Renal cortex interstitium (tissue), 11 donors: Measurements from ENCODE around the gene UBE2I. TPM values are rescaled to one million over a fixed set of nuclear protein-coding genes. Genes with fewer than 3 reads are reported as not detected.

ENCODE experiments used
- DNase-seq, 11 donors: peaks; one replicate each; pipeline ENCODE4 v3.0.0-alpha.2; 2013; ENCODE audit warnings: low read depth in 9 of 11, low spot score in 4 of 11; ENCODE audit errors: extremely low read depth in 1 of 11
- polyA plus RNA-seq, 3 donors: library from polyadenylated mRNA; unstranded; fragments of 120-200 nt; gene quantifications; one replicate each; pipeline ENCODE4 v1.2.1, GENCODE V29; 2013; ENCODE audit not compliant: insufficient read length in 3 of 3

UBE2I gene
- polyA plus RNA-seq, 3 donors: 151 to 176 (median 155) TPM

DNA sequence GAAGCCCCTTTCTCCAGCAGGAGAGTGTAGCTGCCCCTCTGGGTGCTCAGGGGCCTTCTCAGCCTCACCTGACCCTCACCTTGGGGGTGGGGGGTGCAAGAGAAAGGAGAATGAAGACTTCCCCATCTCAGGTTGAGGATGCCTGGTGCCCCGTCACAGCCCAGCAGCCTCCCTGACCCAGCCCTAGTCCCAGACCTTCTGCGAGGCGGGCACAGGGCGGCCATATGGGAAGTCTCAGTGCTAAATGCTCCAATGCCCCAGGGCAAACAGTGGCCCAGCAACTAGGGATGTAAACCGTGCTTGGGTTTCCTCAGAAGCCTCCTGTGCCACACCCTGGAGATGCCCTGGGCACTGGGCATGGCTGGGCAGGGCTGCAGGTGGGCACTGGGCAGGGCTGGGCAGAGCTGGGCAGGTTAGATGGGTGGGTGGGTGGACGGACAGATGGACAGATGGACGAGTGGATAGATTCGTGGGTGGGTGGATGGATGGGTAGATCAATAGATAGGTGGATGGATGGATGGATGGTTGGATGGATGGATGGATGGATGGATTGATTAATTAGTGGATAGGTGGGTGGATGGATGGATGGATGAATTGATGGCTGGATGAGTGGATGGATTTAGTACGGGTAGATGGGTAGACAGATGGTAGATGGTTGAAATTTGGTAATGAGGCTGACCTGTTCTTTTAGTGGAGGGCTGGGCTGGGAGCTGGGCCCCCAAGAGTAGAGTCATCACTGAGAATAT is 36.8 kb upstream of the UBE2I start:
- DNase-seq: no peak

DNA sequence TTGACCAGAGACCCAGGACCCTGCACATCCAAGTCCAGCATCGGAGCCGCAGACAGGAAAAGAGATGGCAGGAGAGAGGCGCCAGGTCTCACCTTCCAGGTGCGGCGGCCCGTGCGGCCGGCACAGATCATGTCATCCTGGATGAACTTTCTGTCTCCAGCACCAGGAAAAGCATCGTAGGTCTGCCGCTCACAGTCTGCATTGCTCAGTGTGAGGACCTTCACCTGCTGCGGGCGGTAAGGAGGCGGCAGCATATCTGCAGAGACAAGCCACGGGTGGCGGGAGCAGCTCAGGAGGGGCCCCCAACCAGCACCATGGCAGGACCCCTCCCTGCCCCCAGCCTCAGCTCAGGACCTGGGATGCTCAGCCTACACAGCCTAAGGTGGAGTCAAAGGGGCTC is 35.6 kb upstream of the UBE2I start:
- no peak for DNase-seq

DNA sequence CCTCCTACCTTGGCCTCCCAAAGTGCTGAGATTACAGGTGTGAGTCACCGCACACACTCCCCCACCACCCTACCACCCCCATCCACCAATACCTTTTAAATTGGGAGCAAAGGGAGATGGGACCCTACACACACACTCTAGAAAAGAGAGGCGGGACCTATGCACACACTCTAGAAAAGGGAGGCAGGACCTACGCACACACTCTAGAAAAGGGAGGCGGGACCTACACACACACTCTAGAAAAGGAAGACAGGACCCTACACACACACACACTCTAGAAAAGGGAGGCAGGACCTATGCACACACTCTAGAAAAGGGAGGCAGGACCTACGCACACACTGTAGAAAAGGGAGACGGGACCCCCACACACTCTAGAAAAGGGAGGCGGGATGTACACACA is 34.7 kb upstream of the UBE2I start:
- DNase-seq: no peak

DNA sequence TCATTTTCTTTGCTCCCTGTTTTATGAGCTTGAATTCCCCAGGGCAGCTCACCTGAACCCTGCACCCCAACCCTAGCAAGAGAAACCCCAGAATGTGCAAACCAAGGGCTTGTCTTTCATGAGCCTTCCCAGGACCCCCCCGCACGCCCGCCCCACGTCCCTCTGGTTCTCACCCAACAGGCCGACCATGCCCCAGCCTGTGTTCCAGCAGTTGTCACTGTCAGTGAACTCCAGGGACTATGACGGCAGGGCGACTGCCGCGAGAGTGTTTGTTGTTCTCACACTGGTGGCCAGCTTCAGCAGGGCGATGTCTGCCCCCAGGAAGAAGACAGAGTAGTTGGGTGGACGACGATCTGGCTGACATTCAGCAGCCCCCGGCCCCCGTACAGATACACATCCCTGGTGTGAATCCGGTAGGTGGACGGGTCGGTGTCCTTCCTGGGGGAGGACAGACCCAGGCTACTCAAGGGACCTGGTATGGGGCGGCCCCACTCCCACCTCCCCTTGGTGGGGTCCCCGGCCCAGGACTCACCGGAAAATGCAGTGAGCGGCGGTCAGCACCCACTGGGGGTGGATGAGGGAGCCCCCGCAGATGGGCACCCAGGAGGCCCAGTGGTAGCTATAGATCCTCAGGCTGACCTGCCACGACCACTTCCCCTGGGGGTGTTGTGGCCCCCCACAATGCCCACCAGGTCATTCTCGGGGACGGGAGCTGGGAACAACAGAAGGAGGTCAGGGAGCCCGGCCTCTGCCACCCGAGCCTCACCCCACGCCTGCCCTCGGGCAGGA is 33.5 kb upstream of the UBE2I start:
- no peak for DNase-seq

DNA sequence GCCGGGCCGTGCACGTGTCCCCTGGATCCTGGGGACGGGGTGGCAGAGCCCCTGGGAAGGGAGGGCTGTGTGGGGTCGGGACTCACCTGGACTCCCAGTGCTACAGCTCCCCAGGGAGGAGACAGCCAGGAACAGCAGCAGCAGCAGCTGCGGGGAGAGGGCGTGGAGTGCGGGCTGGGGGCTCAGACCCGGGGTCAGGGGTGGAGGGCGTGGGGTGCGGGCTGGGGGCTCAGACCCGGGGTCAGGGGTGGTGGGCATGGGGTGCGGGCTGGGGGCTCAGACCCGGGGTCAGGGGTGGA is 32.9 kb upstream of the UBE2I start:
- DNase-seq: no peak

DNA sequence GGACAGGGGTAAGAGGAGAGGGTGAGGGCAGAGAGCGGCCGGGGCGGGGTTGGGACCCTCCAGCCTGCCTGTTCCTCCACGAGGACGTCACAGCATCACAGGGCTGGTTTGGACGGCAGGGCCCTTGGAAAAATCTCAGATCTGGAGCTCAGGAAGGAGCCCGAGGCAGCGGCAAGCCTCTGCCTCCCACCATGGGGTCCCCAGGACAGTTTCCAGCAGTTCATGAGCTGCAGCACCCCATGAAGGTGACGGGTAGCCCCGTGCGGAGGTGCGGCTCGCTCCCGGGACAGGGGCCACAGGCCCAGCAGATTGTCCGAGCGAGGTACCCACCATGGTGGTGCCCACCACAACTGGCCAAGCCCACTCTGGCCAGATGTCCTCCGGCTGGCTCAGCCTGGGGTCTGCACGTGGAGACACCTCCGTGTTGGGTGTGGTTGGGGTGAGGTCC is 32.3 kb upstream of the UBE2I start:
- DNase-seq: no peak

DNA sequence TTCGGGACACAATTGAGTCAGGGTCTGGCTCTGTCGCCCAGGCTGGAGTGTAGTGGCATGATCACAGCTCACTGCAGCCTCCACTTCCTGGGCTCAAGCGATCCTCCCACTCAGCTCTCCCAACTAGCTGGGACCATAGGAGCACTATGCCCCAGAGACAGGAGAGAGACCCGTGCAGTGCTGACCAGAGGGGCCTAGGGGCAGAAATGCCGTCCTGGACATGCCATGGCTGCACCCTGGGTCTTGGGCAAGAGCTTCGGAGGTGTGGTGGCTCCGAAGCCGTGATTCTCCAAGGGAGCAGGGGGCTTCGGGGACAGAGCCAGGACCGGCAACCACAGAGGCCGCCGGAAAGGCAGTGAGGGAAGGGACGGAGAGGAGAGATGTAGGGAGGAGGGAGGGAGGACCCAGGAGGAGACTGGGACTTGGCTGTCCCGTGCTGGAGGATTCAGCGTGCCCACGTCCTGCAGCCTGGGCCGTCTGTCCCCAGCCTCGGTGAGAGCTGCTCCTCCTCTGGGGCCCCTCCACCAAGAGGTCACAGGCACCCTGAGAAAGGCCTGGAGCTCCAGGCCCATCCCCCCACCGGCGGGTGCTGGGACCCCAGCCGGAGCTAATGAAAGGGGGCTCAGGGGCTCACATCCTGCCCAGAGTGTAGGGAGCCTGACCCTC is 31.7 kb upstream of the UBE2I start:
- DNase-seq: no peak

DNA sequence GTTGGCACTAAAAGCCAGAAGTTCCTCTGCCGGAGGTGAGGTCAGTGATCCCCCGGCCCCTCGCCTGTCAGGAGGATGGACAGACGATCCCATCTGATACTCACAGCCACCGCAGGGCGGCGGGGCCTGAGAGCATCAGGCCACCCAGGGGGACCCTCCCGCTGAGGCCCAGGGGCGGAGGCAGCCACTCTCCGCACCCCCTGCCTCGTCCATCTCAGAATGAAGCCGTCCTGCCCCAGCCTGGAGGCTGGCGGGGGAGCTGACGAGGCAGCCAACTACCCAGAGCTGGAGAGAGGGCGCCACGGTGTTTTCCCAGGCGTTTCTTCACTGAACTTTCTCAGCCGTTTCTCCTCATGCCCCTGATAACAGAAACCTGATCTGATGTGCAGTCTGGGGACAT is 31.0 kb upstream of the UBE2I start:
- no peak for DNase-seq

DNA sequence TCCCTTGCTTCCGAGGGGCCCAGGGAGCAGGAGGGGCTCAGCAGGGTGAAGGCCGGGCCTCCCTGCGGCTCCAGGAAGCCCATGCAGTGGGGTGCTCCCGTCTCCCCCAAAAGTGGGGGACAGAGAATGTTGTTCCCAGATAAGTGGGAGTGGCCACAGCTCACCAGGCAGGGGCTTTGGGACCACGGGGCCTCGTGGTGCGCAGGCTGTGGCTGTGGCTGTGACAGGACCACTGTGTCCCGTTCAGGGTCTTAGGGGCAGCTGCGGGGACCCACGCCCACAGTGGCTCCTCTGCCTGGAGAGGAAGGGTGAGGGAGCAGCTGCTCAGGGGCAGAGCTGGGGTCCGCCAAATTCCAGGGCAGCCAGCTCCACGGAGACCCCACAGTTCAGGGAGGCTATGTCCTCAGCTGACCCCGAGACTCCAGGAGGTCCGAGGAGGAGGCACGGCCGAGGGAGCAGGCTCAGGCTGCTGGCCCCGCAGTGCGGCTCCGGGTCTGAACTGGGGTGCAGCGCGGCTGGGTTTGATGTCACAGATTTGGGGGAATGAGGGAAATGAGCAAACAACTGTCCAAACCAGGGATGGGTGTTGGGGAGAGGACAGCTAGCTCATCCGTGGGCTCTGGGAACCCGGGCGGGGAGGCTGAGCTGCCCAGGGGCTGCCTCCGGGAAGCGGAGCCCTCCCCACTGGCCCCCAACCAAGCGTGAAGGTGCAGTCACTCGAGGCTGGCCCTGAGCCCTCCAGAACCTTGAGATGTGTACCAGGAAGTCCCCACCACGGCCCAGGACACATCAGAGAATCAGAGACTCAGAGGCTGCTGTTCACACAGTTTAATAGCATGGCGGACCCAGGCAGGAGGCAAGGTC is 30.1 kb upstream of the UBE2I start:
- no peak for DNase-seq

DNA sequence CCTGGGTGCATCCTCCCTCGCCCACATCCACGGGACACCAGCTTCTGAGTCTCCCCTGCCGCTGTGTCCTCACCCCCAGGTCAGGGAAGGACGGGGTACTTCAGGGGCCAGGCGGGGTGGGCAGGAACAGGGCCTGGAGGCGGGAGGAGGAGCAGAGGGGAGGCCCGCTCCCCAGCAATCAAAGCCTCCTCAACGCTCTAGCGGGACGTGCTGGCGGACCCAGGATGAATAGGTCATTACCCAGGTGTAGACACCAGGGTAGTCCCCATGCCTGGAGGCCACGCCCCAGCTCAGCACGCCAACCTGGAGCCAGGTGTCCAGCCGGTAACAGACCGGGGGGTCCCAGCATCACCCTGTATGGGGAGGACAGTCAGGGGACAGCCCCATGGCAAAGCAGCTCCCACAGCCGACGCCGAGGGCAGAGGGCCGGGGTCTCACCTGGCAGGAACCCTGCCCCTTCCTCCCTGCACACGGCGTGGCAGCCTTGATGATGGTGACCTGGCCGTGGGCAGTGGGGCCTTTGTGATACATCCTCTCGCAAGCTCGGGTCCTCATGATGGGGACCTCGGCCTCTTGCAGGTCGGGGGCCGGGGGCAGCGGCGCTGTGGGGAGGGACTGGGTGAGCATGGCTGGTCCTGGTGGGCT is 29.4 kb upstream of the UBE2I start:
- no peak for DNase-seq

DNA sequence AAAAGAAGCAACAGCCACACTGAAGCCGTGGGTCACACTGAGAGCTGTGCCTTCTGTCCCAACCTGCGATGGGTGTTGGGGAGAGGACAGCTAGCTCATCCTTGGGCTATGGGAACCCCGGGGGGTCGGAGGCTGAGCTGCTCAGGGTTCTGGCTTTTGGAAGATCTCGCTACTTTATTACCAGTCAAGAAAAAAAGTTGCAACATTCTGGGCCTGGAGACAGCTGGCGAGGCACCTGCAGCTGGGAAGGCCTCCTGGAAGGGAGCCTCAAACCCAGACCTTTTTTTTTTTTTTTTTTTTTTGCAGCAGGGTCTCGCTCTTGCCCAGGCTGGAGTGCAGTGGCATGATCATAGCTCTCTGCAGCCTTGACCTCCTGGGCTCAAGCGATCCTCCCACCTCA is 28.7 kb upstream of the UBE2I start:
- no peak for DNase-seq

DNA sequence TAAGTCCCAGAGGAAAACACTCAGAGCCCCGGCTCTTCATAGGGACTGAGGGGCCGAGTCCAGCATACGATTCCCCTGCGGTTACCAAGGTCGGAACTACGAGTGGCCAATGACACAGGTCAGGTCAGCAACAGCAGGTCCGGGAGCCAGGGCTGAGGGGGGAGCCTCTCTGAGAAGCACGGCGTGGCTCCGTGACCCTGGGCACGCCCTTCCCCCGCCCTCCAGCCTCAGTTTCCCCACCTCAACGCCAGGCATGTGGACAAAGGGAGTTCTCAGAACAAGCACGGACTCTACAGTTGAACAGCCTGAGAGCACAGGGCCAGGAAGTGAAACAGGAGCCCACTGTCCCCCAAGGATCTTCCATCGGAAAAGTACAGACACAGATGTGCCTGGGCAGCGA is 27.9 kb upstream of the UBE2I start:
- DNase-seq: no peak

DNA sequence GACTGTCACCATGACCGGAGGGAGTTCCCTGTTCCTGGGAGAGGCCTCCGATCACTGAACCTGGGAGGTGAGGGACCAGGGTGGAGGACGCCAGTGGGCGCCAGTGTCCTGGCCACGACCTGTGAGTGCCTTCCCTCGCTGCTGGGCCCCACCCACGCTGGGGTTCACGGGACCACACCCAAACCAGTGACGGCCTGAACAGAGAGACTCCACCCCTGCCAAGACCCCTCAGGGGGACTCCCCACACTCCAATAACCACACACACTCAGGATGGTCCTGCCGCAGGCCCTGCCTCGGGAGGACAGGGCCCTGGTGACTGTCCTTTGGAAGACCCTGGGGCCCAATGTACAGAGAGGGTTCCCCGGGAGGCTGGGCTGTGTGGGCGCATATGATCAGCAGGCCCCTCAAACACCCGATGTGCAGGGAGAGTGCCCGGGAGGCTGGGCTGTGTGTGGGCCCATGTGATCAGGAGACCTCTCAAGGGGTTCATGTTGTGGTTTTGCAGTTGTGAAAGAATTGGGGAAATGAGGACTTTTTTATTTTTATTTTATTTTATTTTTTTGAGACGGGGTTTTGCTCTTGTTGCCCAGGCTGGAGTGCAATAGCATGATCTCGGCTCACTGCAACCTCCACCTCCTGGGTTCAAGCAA is 27.0 kb upstream of the UBE2I start:
- DNase-seq: no peak

DNA sequence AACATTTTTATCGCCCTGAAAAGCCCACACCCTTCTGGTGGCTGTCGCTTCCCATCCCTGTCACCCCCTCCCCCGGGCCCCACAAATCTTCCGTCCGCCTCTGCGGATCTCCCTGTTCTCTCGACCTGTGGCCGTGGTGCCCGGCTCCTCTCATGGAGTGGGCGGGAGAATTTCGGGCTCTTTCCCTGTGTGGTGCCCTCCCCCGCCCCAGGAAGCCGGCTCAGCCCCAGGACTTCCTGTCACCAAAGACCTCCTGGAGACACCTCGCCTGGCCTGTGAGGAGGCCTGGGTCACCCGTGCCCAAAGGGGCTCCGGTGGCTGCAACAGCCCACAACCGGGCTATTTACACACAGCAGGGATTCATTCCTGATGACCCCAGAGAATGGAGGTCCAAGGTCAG is 26.1 kb upstream of the UBE2I start:
- DNase-seq: no peak

DNA sequence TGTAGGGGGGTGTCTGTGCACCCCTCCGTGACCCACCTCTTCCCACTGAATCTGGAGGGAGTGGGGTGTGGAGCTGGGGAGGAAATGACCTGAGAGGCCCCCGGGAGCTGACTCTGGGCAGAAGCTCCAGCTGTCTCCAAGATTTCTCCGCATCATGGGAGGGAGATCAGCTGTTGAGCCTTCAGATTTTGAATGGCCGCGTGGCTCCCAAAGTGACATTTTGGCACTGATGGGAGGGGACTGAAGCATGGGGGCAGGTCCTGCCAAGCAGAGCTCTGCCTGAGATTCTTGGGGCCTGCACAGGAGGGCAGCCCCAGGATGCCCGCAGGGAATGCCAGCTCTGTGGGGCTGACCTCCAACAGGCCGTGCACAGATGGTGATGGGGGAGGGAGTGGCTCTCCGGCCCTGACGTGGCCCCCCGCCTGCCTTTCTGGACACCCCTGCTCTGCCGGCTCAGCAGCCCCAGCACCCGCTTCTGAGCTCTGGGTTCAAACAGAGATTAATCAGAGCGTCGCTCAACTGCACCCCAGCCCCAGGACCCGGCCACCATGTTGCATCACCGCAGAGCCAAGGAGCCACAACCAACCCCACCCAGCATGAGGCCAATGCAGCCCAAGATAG is 25.3 kb upstream of the UBE2I start:
- DNase-seq: no peak

DNA sequence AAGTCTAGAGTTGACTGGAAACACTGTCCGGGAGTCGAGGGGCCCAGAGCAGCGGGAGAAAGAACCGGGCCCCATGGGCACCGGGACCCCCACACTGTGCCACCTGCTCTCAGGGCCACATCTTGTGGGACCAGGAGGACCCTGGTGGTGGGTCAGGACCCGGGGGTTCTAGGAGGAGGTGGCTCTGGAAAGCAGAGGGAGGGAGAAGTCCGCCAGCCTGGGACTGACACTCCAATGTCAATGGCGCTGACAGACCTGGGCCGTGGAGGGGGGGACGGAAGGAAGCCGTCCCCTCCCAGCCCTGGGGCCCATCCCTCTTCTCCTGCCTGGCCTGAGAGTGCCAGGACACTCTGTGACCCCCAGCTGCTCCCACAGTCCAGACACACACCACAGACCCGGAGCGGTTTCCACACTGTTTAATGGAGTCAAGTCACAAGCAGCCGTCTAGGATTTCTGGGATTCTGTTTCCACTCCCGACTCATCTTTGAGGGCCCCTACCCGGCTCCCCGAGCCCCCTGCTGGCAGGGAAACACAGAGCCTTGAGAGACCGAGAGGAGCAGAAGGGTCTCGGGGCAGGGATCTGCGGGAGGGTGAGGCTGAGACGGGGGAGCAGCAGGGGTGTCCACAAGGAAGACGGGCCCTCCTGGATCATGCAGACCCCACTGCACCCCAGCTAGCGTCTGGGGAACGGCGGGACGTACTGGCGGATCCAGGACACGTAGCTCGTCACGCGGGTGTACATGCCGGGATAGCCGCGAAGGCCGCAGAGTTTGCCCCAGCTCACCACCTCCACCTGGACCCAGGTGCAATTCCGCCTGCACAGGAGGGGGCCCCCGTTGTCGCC is 23.5 kb upstream of the UBE2I start:
- no peak for DNase-seq

DNA sequence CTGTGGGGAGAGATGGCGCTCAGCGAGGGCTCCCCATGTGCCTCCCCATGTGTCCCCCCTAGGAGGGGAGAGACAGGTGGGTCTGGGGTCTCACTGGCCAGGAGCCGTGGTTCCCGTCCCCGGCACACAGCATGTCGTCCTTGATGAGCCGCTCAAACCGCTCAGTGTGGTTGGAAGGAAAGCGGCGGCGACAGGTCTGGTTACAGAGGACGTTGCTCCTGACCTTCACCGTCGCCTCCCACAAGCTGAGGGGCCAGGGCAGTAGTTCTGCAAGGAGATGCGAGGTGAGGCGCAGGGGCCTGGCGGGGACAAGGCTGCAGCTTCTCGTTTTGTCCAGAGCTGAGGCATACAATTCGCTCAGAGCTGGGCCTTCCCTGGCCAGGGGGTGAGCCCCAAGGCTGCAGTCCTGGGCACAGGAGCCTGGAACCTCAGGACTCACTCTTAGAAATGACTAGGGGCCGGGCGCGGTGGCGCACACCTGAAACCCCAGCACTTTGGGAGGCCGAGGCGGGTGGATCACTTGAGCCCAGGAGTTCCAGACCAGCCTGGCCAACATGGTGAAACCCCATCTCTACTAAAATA is 22.8 kb upstream of the UBE2I start:
- no peak for DNase-seq
